Measurements from ENCODE around the gene ROR2.

GRCh38 chr9:91958174-91958573, 8.1 kb upstream of the ROR2 start:
- TF ChIP-seq EP300 (IDR thresholded peaks at IDR 0.05) (no peak), POLR2A (IDR thresholded peaks at IDR 0.05) (no peak)
- TF ChIP-seq, protein P1, sequence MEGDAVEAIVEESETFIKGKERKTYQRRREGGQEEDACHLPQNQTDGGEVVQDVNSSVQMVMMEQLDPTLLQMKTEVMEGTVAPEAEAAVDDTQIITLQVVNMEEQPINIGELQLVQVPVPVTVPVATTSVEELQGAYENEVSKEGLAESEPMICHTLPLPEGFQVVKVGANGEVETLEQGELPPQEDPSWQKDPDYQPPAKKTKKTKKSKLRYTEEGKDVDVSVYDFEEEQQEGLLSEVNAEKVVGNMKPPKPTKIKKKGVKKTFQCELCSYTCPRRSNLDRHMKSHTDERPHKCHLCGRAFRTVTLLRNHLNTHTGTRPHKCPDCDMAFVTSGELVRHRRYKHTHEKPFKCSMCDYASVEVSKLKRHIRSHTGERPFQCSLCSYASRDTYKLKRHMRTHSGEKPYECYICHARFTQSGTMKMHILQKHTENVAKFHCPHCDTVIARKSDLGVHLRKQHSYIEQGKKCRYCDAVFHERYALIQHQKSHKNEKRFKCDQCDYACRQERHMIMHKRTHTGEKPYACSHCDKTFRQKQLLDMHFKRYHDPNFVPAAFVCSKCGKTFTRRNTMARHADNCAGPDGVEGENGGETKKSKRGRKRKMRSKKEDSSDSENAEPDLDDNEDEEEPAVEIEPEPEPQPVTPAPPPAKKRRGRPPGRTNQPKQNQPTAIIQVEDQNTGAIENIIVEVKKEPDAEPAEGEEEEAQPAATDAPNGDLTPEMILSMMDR (IDR thresholded peaks at IDR 0.05) = no peak
